Loucy (cell line): ENCODE data around the gene ZFYVE1.

Experiments
- EZH2phosphoT487 ChIP-seq: fragments of 200-600 bp; IDR thresholded peaks from 2 replicates; pipeline ENCODE4 v1.6.1; 2018; ENCODE audit warnings: antibody characterized with exemption, mild to moderate bottlenecking, moderate library complexity, borderline replicate concordance
- TF ChIP-seq, protein P1 (sequence below): fragments of 200-600 bp; sonication (generic); conservative IDR thresholded peaks from 2 replicates; pipeline ENCODE4 v1.5.1; 2014; ENCODE audit warnings: mild to moderate bottlenecking, antibody characterized with exemption, low read length

DNA sequence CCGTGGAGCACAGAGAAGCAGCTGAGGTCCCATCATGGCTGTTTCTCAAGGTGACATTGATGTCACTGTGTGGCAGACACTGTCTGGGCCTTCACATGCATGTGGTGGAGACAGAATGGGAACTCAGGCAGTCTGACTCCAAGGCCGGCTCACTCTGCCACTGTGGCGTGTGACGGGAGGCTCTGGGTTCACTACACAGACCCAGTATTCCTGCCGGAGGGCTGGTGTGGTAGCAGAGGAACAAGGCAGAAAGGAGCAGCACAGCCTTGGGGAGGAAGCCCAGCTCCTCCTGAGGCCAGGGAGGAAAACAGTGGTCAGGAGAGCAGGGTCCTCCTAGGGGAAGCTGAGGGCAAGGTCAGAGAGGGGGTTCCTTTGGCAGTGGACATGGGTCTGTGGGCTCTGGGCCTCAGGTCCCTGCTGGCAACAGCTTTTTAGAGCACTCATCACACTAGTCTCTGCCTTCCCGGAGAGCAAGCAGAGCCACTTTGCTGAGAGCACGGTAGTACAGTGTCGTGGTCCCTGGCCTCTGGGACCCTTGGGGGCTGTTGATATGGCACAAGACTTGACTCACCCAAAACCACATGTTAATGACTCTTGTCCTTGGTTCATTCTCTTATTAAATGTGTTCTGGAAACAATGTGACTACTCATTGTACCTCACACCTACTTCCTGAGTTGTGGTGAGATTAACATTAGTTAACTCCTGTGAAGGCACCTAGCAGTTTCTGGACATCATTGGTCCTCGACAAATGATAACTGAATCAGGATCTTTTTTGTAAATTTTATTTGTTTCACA is 79.3 kb downstream of the ZFYVE1 start:
- TF ChIP-seq, protein P1, sequence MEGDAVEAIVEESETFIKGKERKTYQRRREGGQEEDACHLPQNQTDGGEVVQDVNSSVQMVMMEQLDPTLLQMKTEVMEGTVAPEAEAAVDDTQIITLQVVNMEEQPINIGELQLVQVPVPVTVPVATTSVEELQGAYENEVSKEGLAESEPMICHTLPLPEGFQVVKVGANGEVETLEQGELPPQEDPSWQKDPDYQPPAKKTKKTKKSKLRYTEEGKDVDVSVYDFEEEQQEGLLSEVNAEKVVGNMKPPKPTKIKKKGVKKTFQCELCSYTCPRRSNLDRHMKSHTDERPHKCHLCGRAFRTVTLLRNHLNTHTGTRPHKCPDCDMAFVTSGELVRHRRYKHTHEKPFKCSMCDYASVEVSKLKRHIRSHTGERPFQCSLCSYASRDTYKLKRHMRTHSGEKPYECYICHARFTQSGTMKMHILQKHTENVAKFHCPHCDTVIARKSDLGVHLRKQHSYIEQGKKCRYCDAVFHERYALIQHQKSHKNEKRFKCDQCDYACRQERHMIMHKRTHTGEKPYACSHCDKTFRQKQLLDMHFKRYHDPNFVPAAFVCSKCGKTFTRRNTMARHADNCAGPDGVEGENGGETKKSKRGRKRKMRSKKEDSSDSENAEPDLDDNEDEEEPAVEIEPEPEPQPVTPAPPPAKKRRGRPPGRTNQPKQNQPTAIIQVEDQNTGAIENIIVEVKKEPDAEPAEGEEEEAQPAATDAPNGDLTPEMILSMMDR, result no peak
- TF ChIP-seq EZH2phosphoT487, result peak; percentile 60; the same call in 1 of the 2 replicates
